HG03103 (cell line): ENCODE data around the gene KCNQ5.
"Not testable (repeated sequence)": the region's sequence is repeated elsewhere in the genome, so short reads cannot be mapped to it uniquely, and the experiment has no call there.

ENCODE experiments used
- ATAC-seq: cut with Tn5 transposase; IDR thresholded peaks from one replicate; pipeline ENCODE4 v1.9.1; 2021; ENCODE audit warnings: low read depth; ENCODE audit not compliant: unreplicated experiment

KCNQ5 gene

GRCh38 chr6:73203098-73203497, 581.2 kb downstream of the KCNQ5 start:
- no peak for ATAC-seq

GRCh38 chr6:73204252-73204651, 582.4 kb downstream of the KCNQ5 start:
- no peak for ATAC-seq

GRCh38 chr6:73207221-73207837, 585.5 kb downstream of the KCNQ5 start:
- no peak for ATAC-seq

- no peak for ATAC-seq
Measured at GRCh38 chr6:73209117-73209516, 587.3 kb downstream of the KCNQ5 start.

GRCh38 chr6:73216859-73217258, 595.0 kb downstream of the KCNQ5 start:
- no peak for ATAC-seq

GRCh38 chr6:73225396-73225795, 603.5 kb downstream of the KCNQ5 start, which contains the start of gene KHDC1L:
Gene KHDC1L, minus strand, starts transcription at chr6:73225496. Its CDS starts 88 bp downstream, at chr6:73225408.
- ATAC-seq = no peak

- ATAC-seq = no peak
Measured at GRCh38 chr6:73227606-73228255, 605.9 kb downstream of the KCNQ5 start.

- ATAC-seq = no peak
Measured at GRCh38 chr6:73231986-73232391, 610.1 kb downstream of the KCNQ5 start.

GRCh38 chr6:73233048-73233447, 611.2 kb downstream of the KCNQ5 start:
- no peak for ATAC-seq

GRCh38 chr6:73233971-73234370, 612.1 kb downstream of the KCNQ5 start:
- ATAC-seq = not testable (repeated sequence)

GRCh38 chr6:73234733-73235132, 612.9 kb downstream of the KCNQ5 start:
- ATAC-seq = no peak

- ATAC-seq = no peak
Measured at GRCh38 chr6:73236144-73236750, 614.4 kb downstream of the KCNQ5 start.

- no peak for ATAC-seq
Measured at GRCh38 chr6:73240730-73241129, 618.9 kb downstream of the KCNQ5 start.

GRCh38 chr6:73242001-73242400, 620.1 kb downstream of the KCNQ5 start:
- ATAC-seq = no peak
